Left kidney (tissue), 2 donors: ENCODE results near the gene CMSS1. TPM values are rescaled to one million over a fixed set of nuclear protein-coding genes. Genes with fewer than 3 reads are reported as not detected.

Source experiments
- DNase-seq: peaks from one replicate; pipeline ENCODE4 v3.0.0-alpha.2; 2013
- polyA plus RNA-seq: library from polyadenylated mRNA; unstranded; fragments of 120-200 nt; gene quantifications from one replicate; pipeline ENCODE4 v1.2.1, GENCODE V29; 2013; ENCODE audit not compliant: insufficient read length

CMSS1 gene
- polyA plus RNA-seq, 1 donor = 47.6 TPM

GRCh38 chr3:100053951-100054620 is 236.4 kb downstream of the CMSS1 start:
- no peak for DNase-seq

DNA sequence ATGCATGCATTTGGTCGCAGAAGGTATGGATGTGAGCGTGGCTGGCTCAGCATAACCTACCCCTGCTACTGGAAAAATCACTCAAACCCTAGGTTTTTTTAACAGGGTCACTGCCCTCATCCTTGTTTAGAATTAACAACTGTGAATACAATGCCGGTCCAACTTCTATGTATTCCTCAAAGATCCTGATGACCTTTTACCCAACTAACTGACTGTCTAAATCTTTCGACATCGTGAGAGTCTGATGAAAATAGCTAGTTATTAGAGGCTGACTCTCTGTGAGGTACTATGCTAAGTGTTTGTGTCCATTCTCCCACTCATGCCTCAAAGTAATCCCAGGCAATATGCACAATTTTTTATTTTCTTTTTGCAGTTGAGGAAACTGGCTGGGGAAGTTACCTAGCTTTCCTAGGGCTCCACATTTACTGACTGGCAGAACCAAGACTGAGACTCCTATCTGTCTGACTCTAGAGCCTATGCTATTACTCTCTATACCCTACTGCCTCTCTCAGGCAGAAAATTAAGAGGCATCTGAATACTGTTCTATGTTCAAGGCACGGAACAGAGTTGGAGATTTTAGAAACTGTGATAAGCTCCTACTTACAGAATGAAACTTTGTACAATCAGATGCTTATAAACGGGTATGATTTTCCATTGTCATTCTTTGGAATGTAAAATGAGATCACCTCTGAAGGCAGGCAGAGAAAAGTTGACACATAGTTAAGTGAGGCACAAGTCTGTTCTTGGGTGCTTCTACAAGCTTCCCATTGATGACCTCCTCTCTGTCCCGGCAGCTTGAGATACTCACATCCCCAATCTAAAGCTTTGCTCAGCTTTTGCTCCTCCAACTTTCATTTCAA is 240.3 kb downstream of the CMSS1 start:
- DNase-seq = no peak

DNA sequence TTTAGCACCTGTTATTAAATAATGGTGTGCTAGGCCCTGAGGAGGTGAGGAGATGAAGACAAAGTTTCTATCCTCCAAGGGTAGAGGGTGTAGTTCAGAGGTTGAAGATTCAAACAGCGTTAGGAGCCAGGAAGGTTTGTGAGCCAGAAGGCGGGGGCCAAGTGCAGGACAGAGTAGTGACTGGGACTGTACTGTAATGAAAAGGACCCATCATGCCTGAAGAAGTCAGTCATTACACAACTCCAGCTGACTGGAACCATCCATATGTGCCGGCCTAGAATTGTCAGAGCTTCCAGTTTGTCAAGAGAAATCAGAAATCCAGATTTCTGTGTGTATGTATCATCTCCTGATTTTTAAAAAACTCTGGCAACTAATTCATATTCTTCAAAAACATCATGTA is 241.8 kb downstream of the CMSS1 start:
- no peak for DNase-seq

GRCh38 chr3:100060685-100061484 is 243.2 kb downstream of the CMSS1 start:
- DNase-seq = no peak

- DNase-seq = no peak
Measured at GRCh38 chr3:100062665-100063064, 245.0 kb downstream of the CMSS1 start.

DNA sequence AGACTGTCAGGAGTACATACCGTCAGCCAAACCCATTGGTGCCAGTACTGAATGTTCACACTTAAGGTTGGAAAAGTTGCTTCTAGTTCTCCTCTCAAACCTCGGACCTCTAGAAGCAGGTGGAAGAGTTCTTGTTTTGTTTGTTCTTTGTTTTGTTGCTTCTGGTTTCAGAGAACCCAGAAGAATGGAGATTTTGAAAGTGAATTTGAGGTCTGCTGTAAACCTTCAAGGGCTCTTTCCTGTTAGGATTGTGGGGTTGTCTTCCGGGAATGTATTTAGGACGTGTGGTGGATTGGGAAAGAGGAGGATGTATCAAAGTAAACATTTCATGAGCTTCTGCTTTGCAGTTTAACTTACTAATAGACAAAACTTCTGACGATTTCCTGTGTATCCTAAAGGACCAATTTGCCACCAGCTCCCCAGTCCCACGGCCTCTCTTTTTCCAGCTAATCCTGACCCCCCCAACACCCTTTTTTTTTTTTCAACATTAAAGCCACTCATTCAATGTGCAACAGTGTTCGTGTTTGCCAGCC is 246.3 kb downstream of the CMSS1 start:
- DNase-seq = no peak

DNA sequence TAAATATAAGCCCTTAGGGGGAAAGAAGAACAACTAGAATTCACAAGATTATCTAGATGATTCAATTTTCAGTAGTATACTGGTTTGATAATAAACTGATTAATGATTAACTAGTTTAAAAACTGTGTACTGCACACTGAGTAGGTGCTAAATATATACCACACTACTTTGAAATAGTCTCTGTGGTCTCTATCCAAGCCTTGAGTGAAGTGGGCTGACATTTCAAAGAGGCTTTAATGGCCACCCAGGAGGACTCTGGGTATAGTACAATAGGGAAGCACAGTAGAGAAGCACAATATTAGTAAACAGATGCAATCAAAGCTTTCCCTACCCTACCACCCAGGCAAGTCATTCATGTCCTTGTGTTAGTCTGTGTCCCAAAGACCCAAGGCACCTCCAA is 249.9 kb downstream of the CMSS1 start:
- no peak for DNase-seq

- peak; percentile 77 for DNase-seq
Measured at GRCh38 chr3:100068826-100069225, 251.2 kb downstream of the CMSS1 start.

- no peak for DNase-seq
Measured at GRCh38 chr3:100069472-100069871, 251.8 kb downstream of the CMSS1 start.

GRCh38 chr3:100072326-100073048 is 254.8 kb downstream of the CMSS1 start:
- DNase-seq = no peak

DNA sequence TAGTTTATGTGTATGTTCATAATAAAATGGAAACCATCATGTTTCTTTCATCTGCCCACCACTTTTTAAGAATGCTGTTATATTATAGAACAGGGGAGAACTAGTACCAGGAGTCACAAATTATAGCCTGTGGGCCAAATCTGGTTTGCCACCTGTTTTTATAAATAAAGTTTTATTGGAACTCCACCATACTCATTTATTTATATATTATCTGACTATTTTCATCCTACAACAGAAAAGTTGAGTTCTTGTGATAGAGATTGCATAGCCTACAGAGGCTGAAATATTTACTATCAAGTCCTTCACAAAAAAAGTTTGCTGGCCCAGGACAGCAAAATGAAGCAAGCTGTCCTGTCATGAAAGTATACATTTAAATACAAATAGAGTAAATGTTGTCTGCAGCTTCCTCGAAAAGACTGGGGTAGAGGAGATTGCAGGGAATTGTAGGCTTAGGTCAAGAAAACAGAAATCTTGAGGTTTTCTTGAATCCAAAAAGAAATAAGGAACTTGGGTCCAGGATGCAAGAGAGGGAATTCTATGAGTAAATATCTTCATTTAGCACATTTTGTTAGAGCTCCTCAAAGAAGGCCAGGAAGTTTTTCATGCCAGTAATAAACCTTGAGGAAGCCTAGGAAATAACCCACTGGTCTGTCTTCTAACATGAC is 255.5 kb downstream of the CMSS1 start:
- DNase-seq = no peak

GRCh38 chr3:100073714-100074307 is 256.1 kb downstream of the CMSS1 start:
- no peak for DNase-seq

- no peak for DNase-seq
Measured at GRCh38 chr3:100075196-100075595, 257.5 kb downstream of the CMSS1 start.

DNA sequence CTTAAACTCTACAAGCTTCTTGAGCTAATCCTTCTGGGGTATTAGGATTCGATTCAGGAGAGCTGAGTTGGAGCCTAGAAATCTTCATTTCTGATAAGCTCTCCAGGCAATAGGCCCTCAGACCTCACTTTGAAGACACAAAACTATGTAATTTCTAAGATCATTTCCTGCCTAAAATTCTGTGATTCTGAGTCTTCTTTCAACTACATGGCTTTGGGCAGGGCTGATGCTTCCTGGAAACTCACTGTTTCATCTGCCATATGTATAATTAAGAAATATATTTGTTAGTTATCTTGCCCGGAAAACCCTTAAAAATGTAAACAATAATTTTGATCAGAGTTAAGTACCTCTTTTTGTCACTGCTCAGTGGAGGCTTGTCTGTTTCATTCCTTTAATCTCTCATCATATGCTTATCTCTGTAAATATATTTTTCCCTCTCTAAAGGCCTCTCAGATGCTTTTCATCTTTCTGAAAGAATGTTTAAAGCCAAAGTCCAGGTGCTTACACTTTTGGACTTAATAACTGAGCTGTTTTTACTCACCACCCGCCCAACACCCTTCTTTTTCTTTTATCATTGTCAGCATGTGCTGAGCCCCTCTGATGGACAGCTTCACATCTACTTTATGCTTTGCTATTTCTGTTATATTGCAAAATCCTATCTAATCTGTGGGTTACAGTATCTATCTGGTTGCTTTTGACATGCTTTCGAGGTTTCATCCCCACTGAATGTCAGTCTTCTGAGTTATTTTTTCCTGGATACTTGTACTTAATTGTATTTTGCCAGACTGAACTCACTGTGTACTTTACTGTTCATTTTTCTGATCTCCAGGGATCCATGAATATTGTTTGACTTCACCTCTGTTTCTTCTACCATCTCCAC is 258.4 kb downstream of the CMSS1 start:
- DNase-seq = no peak

GRCh38 chr3:100076731-100077529 is 259.3 kb downstream of the CMSS1 start:
- DNase-seq = no peak

GRCh38 chr3:100079328-100079727 is 261.7 kb downstream of the CMSS1 start:
- no peak for DNase-seq

DNA sequence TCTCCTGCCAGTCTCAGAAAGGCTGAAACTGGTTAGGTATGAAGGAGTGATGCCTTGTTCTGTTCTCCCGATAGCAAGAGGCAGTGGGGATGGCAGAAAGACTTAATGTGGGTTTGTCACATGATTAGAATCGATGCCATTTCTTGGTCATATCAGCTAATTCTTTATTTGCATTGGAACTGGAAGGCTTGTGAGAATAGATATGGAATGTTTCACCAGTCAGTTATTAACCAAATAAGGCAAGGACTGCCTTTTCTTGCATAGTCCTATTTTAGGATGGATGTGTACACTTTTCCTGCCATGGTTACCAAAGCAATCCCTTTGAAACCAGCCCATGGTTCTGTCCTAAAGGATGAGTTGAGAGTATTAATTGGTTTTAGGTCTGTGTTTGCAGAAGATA is 262.9 kb downstream of the CMSS1 start:
- no peak for DNase-seq

DNA sequence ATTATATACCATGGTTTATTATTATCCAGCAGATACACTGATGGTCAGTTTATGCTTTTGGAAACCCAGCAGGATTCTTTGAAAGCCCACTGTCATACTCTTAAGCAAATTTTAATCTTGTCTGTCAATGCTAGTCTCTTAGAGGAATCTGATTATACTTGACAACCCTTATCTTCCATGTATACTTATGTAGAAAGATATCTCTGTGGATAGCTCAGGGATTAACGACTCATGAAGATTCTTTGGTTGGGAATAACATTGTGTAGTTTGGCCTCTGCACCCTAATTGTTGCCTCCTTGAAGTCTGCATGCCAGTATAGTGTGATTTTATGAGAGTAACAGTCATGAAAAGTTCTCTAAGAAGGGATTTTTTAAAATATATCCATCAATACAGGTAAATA is 263.6 kb downstream of the CMSS1 start:
- DNase-seq = no peak
